GM23248 (cell line): ENCODE results near the gene KCNMB4. TPM values are rescaled to one million over a fixed set of nuclear protein-coding genes. Genes with fewer than 3 reads are reported as not detected.

ENCODE experiments used
- DNase-seq: peaks from one replicate; pipeline ENCODE4 v3.0.0-alpha.2; 2015
- H2AFZ ChIP-seq: fragments of 200-600 bp; sonication (generic); 2 replicates; pipeline ENCODE4 v1.6.1; 2016; ENCODE audit warnings: antibody characterized with exemption
- H3F3A ChIP-seq: fragments of 200-600 bp; sonication (generic); 2 replicates; pipeline ENCODE4 v1.6.1; 2016; ENCODE audit warnings: mild to moderate bottlenecking, antibody characterized with exemption, mixed run types; ENCODE audit not compliant: insufficient read depth
- H3K27ac ChIP-seq: fragments of 200-600 bp; sonication (generic); 2 replicates; pipeline ENCODE4 v1.5.1; 2016; ENCODE audit warnings: mild to moderate bottlenecking
- H3K27me3 ChIP-seq: fragments of 200-600 bp; sonication (generic); replicated peaks from 2 replicates; pipeline ENCODE4 v1.6.1; 2016; ENCODE audit warnings: mild to moderate bottlenecking; ENCODE audit not compliant: insufficient read depth
- H3K36me3 ChIP-seq: fragments of 200-600 bp; sonication (generic); 2 replicates; pipeline ENCODE4 v1.6.1; 2016; ENCODE audit warnings: low read depth, mild to moderate bottlenecking
- H3K4me1 ChIP-seq: fragments of 200-600 bp; sonication (generic); 2 replicates; pipeline ENCODE4 v1.6.1; 2016; ENCODE audit warnings: mild to moderate bottlenecking; ENCODE audit not compliant: insufficient read depth
- H3K4me2 ChIP-seq: fragments of 200-600 bp; sonication (generic); one replicate; pipeline ENCODE4 v1.6.1; 2016; ENCODE audit warnings: mild to moderate bottlenecking; ENCODE audit not compliant: unreplicated experiment
- H3K4me3 ChIP-seq: fragments of 200-600 bp; sonication (generic); 2 replicates; pipeline ENCODE4 v1.5.1; 2016; ENCODE audit warnings: mild to moderate bottlenecking
- H3K79me2 ChIP-seq: fragments of 200-600 bp; sonication (generic); 2 replicates; pipeline ENCODE4 v1.6.1; 2016; ENCODE audit warnings: mild to moderate bottlenecking; ENCODE audit not compliant: insufficient read depth
- H3K9ac ChIP-seq: fragments of 200-600 bp; sonication (generic); 2 replicates; pipeline ENCODE4 v1.6.1; 2016; ENCODE audit warnings: mild to moderate bottlenecking
- H3K9me2 ChIP-seq: fragments of 200-600 bp; sonication (generic); 2 replicates; pipeline ENCODE4 v1.6.1; 2016; ENCODE audit warnings: mixed run types, mild to moderate bottlenecking, moderate library complexity; ENCODE audit not compliant: insufficient read depth
- H3K9me3 ChIP-seq: fragments of 200-600 bp; sonication (generic); one replicate; pipeline ENCODE4 v1.6.1; 2017; ENCODE audit warnings: low read depth
- H4K20me1 ChIP-seq: fragments of 200-600 bp; sonication (generic); 2 replicates; pipeline ENCODE4 v1.6.0; 2016; ENCODE audit not compliant: insufficient read depth
- EZH2 ChIP-seq: fragments of 200-600 bp; sonication (generic); IDR thresholded peaks from 2 replicates; pipeline ENCODE4 v1.6.1; 2018; ENCODE audit warnings: antibody characterized with exemption, mild to moderate bottlenecking; ENCODE audit not compliant: insufficient read depth, poor library complexity, severe bottlenecking
- EZH2phosphoT487 ChIP-seq: fragments of 200-600 bp; sonication (generic); IDR thresholded peaks from 2 replicates; pipeline ENCODE4 v1.6.1; 2018; ENCODE audit warnings: antibody characterized with exemption, moderate library complexity, mild to moderate bottlenecking, low read depth; ENCODE audit not compliant: insufficient read depth
- WGBS, 2 experiments: methylation state at CpG; one replicate each; pipeline ENCODE4 v1.1.6; 2015 to 2017; ENCODE audit warnings: low lambda C conversion rate in 2 of 2, low coverage in 1 of 2; ENCODE audit errors: missing lambda C conversion rate in 2 of 2; 5-methylcytosine and 5-hydroxymethylcytosine counted together
- in situ Hi-C: fragments of 300-500 bp; cut with MboI; formaldehyde crosslinking; loops from 2 replicates; pipeline ENCODE4 v1.15.0; 2020
- polyA plus RNA-seq: library from polyadenylated mRNA; unstranded; fragments of >200 nt; fragmentation: Nextera tagmentation; extraction: Ambion mirVana; gene quantifications from 2 replicates; pipeline ENCODE4 v1.2.1, GENCODE V29; 2016
- total RNA-seq: library from RNA; depleted of rRNA; stranded (reverse); fragments of >200 nt; shearing (Covaris generic); gene quantifications from 2 replicates; pipeline ENCODE4 v1.2.3, GENCODE V29; 2014

The KCNMB4 gene
- total and polyA plus RNA-seq, 2 experiments from 2014 or later: 1.7 to 2.7 TPM

DNA sequence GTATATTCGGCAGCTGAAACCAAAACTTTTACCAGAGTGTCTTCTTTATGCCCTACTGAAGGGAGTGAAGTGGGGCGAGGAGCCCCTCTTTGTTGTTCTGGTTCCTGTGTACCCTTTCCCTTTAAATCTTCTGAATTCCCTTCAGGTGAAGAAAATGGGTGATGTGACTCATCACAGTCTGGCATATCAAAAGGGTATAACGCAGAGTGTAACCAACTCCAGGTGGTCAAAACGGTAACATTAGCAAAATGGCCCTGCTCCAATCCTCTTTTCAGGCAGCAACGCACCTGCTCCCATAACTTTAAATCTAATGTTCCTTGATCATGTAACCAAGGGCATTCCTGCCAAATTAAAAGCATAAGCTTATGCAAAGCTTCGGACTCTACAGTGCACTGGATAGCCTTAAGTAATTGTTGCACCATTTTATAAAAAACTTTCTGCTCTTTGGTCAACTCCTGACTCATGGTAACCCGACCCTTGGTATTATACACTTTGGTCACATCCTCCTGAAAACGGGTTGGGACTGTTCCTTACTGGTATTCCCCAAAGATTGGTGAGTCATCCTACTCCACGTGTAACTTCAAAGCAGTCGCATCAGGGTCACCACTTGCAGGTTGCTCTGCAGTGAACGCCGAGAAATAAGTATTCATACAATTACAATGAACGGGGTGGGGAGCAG lies 83.1 kb downstream of the KCNMB4 start:
- DNase-seq: peak; percentile 17
- TF ChIP-seq EZH2: no peak
- TF ChIP-seq EZH2phosphoT487: no peak
- Histone ChIP-seq H3K36me3 (no peaks in the 10 kb centered on the region), H3F3A (no peaks in the 10 kb centered on the region), H3K9me3 (no peaks in the 10 kb centered on the region), H3K4me1 (no peaks in the 10 kb centered on the region), H2AFZ (no peak overlapping the region), H3K4me2 (no peak overlapping the region), H3K9ac (no peak overlapping the region), H3K27ac (no peak overlapping the region), H3K9me2 (no peaks in the 10 kb centered on the region), H3K4me3 (no peak overlapping the region), H4K20me1 (no peaks in the 10 kb centered on the region), H3K27me3 (no peaks in the 10 kb centered on the region), H3K79me2 (no peaks in the 10 kb centered on the region)
- WGBS, 2 experiments: 37 to 41% methylated on average over 13 of the region's 13 CpGs
- in situ Hi-C loops: no loop called here

DNA sequence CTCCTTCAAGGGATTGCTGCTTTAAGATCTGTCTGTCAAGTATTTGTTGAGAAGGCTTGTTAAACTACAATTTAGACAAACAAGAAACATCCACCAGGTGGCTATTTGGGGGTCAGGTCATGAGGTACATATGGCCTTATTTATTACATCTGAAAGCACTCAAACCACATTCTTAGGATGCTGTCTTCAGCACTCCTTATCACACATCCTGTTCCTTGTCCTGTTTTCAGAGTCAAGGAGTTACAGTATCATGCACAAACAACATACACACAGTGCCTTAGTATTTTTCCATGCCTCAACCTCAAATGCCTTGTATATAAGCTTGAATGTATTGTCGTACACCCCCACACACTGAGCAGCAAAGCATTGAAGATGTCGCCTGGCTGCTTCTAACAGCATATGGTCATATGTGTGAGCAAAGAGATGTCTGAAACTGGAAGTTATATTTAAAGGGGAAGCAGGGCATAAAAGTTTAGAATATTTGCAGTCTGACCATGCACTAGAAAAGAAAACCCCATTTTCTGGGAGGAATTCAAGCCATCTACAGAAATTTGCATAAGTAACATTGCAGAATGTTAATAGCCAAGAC lies 83.8 kb downstream of the KCNMB4 start:
- Histone ChIP-seq H3K79me2 (no peaks in the 10 kb centered on the region), H3K9ac (no peak overlapping the region), H3F3A (no peaks in the 10 kb centered on the region), H3K9me3 (no peaks in the 10 kb centered on the region), H3K9me2 (no peaks in the 10 kb centered on the region), H3K4me3 (no peak overlapping the region), H4K20me1 (no peaks in the 10 kb centered on the region), H3K4me1 (no peaks in the 10 kb centered on the region), H3K27ac (no peak overlapping the region), H3K27me3 (no peaks in the 10 kb centered on the region), H2AFZ (no peak overlapping the region), H3K36me3 (no peaks in the 10 kb centered on the region), H3K4me2 (no peak overlapping the region)
- 55 to 58% methylated on average over 2 of the region's 2 CpGs for WGBS, 2 experiments
- no peak for TF ChIP-seq EZH2
- no peak for TF ChIP-seq EZH2phosphoT487
- no peak for DNase-seq
- in situ Hi-C loops: no loop called here

DNA sequence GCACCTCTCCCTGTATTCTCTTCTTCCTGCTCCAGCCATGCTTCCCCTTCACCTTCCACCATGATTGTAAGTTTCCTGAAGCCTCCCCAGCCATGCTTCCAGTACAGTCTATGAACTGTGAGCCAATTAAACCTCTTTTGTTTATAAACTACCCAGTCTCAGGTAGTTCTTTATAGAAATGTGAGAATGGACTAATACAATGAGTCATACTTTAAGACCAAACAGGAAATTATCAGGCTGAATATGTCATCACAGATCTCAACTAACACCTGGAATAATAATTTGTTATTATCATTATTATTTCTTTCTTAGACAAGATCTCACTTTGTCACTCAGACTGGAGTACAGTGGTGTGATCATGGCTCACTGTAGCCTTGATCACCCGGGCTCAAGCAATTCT lies 85.4 kb downstream of the KCNMB4 start:
- no peaks in the 10 kb centered on the region for H3K79me2 ChIP-seq
- no peak overlapping the region for H3K4me2 ChIP-seq
- 25 to 40% methylated on average over 1 of the region's 1 CpG for WGBS, 2 experiments
- H3F3A ChIP-seq: no peaks in the 10 kb centered on the region
- no peak overlapping the region for H2AFZ ChIP-seq
- in situ Hi-C loops: no loop called here
- H3K4me1 ChIP-seq: no peaks in the 10 kb centered on the region
- no peak overlapping the region for H3K27ac ChIP-seq
- no peak for DNase-seq
- H3K4me3 ChIP-seq: no peak overlapping the region
- no peaks in the 10 kb centered on the region for H4K20me1 ChIP-seq
- TF ChIP-seq EZH2 (no peak), EZH2phosphoT487 (no peak)
- no peaks in the 10 kb centered on the region for H3K9me3 ChIP-seq
- H3K9ac ChIP-seq: no peak overlapping the region
- H3K36me3 ChIP-seq: no peaks in the 10 kb centered on the region
- no peaks in the 10 kb centered on the region for H3K9me2 ChIP-seq
- no peaks in the 10 kb centered on the region for H3K27me3 ChIP-seq

DNA sequence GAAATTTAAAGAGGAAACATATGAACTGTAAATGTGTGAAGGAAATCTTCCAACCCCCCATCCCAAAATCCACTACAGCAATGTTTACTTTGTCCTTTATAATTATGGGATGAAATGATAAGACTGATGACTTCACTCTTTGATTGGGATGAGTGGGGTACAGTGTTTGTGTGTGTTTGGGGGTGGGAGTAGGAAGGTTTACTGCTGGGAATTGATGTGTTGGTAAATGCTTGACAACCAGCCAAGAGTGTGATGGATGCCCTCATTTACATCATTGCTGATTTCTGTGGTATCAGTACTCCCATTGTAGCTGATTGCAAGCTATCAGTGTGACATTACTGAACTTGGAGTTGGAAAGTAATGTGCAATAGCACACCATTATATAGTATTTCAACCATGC lies 90.9 kb downstream of the KCNMB4 start:
- H3K9me3 ChIP-seq: no peaks in the 10 kb centered on the region
- no peak overlapping the region for H2AFZ ChIP-seq
- H3K4me2 ChIP-seq: no peak overlapping the region
- H4K20me1 ChIP-seq: no peaks in the 10 kb centered on the region
- no peak for DNase-seq
- H3K27me3 ChIP-seq: no peaks in the 10 kb centered on the region
- no peak overlapping the region for H3K27ac ChIP-seq
- in situ Hi-C loops: no loop called here
- no peaks in the 10 kb centered on the region for H3F3A ChIP-seq
- no peaks in the 10 kb centered on the region for H3K79me2 ChIP-seq
- H3K36me3 ChIP-seq: no peaks in the 10 kb centered on the region
- H3K9me2 ChIP-seq: no peaks in the 10 kb centered on the region
- no peak overlapping the region for H3K4me3 ChIP-seq
- no peak overlapping the region for H3K9ac ChIP-seq
- H3K4me1 ChIP-seq: no peaks in the 10 kb centered on the region
- TF ChIP-seq EZH2: no peak
- no peak for TF ChIP-seq EZH2phosphoT487

DNA sequence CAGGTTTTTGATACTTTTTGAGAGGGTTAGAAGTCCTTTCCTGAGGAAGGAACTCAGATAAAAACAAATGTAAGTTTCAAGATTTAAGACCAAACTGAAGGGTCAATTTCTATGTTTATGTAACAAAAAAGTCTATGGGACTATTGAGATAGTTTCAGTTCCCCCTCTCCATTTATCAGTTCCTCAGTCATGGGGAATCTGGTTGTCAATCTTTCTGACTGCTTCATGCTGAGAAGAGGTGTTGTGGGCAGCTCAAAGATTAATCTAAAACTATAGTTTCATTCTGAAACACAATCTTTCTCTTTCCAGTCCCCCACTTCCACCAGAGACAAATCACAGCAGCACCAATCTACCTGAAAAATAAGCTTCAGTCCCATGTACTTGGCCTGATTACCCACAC lies 93.7 kb downstream of the KCNMB4 start:
- TF ChIP-seq EZH2 (no peak), EZH2phosphoT487 (no peak)
- Histone ChIP-seq H3F3A (no peaks in the 10 kb centered on the region), H3K4me2 (no peak overlapping the region), H4K20me1 (no peaks in the 10 kb centered on the region), H3K9ac (no peak overlapping the region), H3K4me1 (no peaks in the 10 kb centered on the region), H3K27ac (no peak overlapping the region), H3K79me2 (no peaks in the 10 kb centered on the region), H2AFZ (no peak overlapping the region), H3K9me2 (no peaks in the 10 kb centered on the region), H3K4me3 (no peak overlapping the region), H3K36me3 (no peaks in the 10 kb centered on the region), H3K27me3 (no peaks in the 10 kb centered on the region), H3K9me3 (no peaks in the 10 kb centered on the region)
- no peak for DNase-seq
- in situ Hi-C loops: no loop called here
